NCI-H1417 (cell line): ENCODE data around the gene CKMT2.

Experiments
- DNase-seq, 3 experiments: peaks; one replicate each; lab custom pipeline; 2025; lab: John Stamatoyannopoulos, UW

Gene CKMT2

GRCh38 chr5:81233080-81233634 lies at the start of gene CKMT2:
CKMT2 (plus strand) TSS chr5:81233322; CDS start chr5:81251133, 17,811 bp downstream.
- no peak for DNase-seq

- peak; percentile 69 to 92 (median 91) for DNase-seq
These were observed 49.0 kb upstream of the CKMT2 start for GRCh38 chr5:81183811-81184748.

GRCh38 chr5:81184749-81185110 lies 48.4 kb upstream of the CKMT2 start:
- DNase-seq, result no peak

- peak in 2 of 3 experiments; percentile 9 to 35 for DNase-seq
These were observed 45.2 kb upstream of the CKMT2 start for GRCh38 chr5:81187885-81188284.

GRCh38 chr5:81188962-81189361 lies 44.2 kb upstream of the CKMT2 start:
- no peak for DNase-seq

- DNase-seq, result no peak
These were observed 43.1 kb upstream of the CKMT2 start for GRCh38 chr5:81189875-81190498.

GRCh38 chr5:81191726-81192372 lies 41.3 kb upstream of the CKMT2 start:
- DNase-seq, result no peak

- DNase-seq, result no peak
These were observed 40.8 kb upstream of the CKMT2 start for GRCh38 chr5:81192373-81192750.

GRCh38 chr5:81194633-81195334 lies 38.3 kb upstream of the CKMT2 start:
- peak; percentile 5 to 85 (median 32) for DNase-seq

- DNase-seq, result no peak
These were observed 37.7 kb upstream of the CKMT2 start for GRCh38 chr5:81195335-81195929.

GRCh38 chr5:81202655-81203054 lies 30.5 kb upstream of the CKMT2 start:
- no peak for DNase-seq

- DNase-seq, result no peak
These were observed 29.4 kb upstream of the CKMT2 start for GRCh38 chr5:81203729-81204128.

GRCh38 chr5:81204205-81204604 lies 28.9 kb upstream of the CKMT2 start:
- DNase-seq, result no peak

- DNase-seq, result no peak
These were observed 28.1 kb upstream of the CKMT2 start for GRCh38 chr5:81205058-81205457.

- DNase-seq, result no peak
These were observed 26.1 kb upstream of the CKMT2 start for GRCh38 chr5:81207009-81207408.

GRCh38 chr5:81208904-81209303 lies 24.2 kb upstream of the CKMT2 start:
- DNase-seq, result no peak

GRCh38 chr5:81209386-81209785 lies 23.7 kb upstream of the CKMT2 start:
- peak in 1 of 3 experiments; percentile 11 for DNase-seq

GRCh38 chr5:81209869-81210493 lies 23.1 kb upstream of the CKMT2 start:
- DNase-seq, result peak in 2 of 3 experiments; percentile 27 to 71

GRCh38 chr5:81212211-81212751 lies 20.8 kb upstream of the CKMT2 start:
- peak in 2 of 3 experiments; percentile 73 to 93 for DNase-seq

- DNase-seq, result peak in 2 of 3 experiments; percentile 29 to 67
These were observed 20.1 kb upstream of the CKMT2 start for GRCh38 chr5:81213070-81213469.

GRCh38 chr5:81214848-81215247 lies 18.3 kb upstream of the CKMT2 start:
- DNase-seq, result no peak
